ENCODE data around the gene RAD51B.

The RAD51B gene

GRCh38 chr14:68622856-68623255 lies 803.3 kb downstream of the RAD51B start:
- TF ChIP-seq CTCF (conservative IDR thresholded peaks at IDR 0.05; ENCODE audit: low read depth, low read length): no peak
- DNase-seq (ENCODE audit: low read depth): no peak
- no peak overlapping the region for H3K4me3 ChIP-seq (ENCODE audit: low read length)

- no peak overlapping the region for H3K4me3 ChIP-seq (ENCODE audit: low read length)
- no peak for TF ChIP-seq CTCF (conservative IDR thresholded peaks at IDR 0.05; ENCODE audit: low read depth, low read length)
- DNase-seq (ENCODE audit: low read depth): no peak
Observed at GRCh38 chr14:68623307-68623706, 803.7 kb downstream of the RAD51B start.

- no peak overlapping the region for H3K4me3 ChIP-seq (ENCODE audit: low read length)
- no peak for TF ChIP-seq CTCF (conservative IDR thresholded peaks at IDR 0.05; ENCODE audit: low read depth, low read length)
- DNase-seq (ENCODE audit: low read depth): no peak
Observed at GRCh38 chr14:68623826-68624225, 804.2 kb downstream of the RAD51B start.

- no peak for TF ChIP-seq CTCF (conservative IDR thresholded peaks at IDR 0.05; ENCODE audit: low read depth, low read length)
- no peak for DNase-seq (ENCODE audit: low read depth)
- H3K4me3 ChIP-seq (ENCODE audit: low read length): no peak overlapping the region
Observed at GRCh38 chr14:68624541-68625220, 805.1 kb downstream of the RAD51B start.

GRCh38 chr14:68625366-68626090 lies 805.9 kb downstream of the RAD51B start:
- no peak for DNase-seq (ENCODE audit: low read depth)
- H3K4me3 ChIP-seq (ENCODE audit: low read length): no peak overlapping the region
- TF ChIP-seq CTCF (conservative IDR thresholded peaks at IDR 0.05; ENCODE audit: low read depth, low read length): no peak

GRCh38 chr14:68626386-68626785 lies 806.8 kb downstream of the RAD51B start:
- TF ChIP-seq CTCF (conservative IDR thresholded peaks at IDR 0.05; ENCODE audit: low read depth, low read length): no peak
- no peak overlapping the region for H3K4me3 ChIP-seq (ENCODE audit: low read length)
- no peak for DNase-seq (ENCODE audit: low read depth)
